PC-3 (cell line): ENCODE results near the gene RAPGEF4. TPM values are rescaled to one million over a fixed set of nuclear protein-coding genes. Genes with fewer than 3 reads are reported as not detected.

Experiments used
- ATAC-seq: fragments of 200-7000 bp; cut with Tn5 transposase; 2 replicates; pipeline ENCODE4 v1.9.1; 2020; ENCODE audit warnings: mild to moderate bottlenecking, moderate library complexity
- BruUV-seq: library from RNA; stranded (reverse); fragments of 400-500 nt; replicated peaks from 2 replicates; lab custom pipeline; 2021; lab: Mats Ljungman, UMichigan
- CTCF ChIA-PET: fragments of 300-600 bp; sonication (Branson Sonifier 250); formaldehyde crosslinking; loops from one replicate; lab custom pipeline; 2022; ENCODE audit warnings: antibody characterized with exemption; lab: Charles Lee
- POLR2A ChIA-PET: fragments of 300-600 bp; sonication (Branson Sonifier 250); formaldehyde crosslinking; loops from one replicate; lab custom pipeline; 2022; ENCODE audit warnings: antibody characterized with exemption; ENCODE audit not compliant: unreplicated experiment; lab: Charles Lee
- DNase-seq: peaks from one replicate; pipeline ENCODE4 v3.0.0-alpha.2; 2015
- H2AFZ ChIP-seq: fragments of 300-600 bp; sonication (generic); 2 replicates; pipeline ENCODE4 v1.6.0; 2016; ENCODE audit warnings: antibody characterized with exemption, low read length
- H3F3A ChIP-seq: fragments of 300-600 bp; sonication (generic); one replicate; pipeline ENCODE4 v1.6.0; 2017; ENCODE audit warnings: antibody characterized with exemption, low read length, control low read depth, mild to moderate bottlenecking; ENCODE audit not compliant: unreplicated experiment
- H3K27ac ChIP-seq: fragments of 300-600 bp; sonication (generic); 2 replicates; pipeline ENCODE4 v1.5.1; 2016; ENCODE audit warnings: mild to moderate bottlenecking, low read length
- H3K27me3 ChIP-seq: fragments of 300-600 bp; sonication (generic); 2 replicates; pipeline ENCODE4 v1.6.1; 2016; ENCODE audit warnings: low read length, mixed read lengths
- H3K36me3 ChIP-seq: fragments of 300-600 bp; sonication (generic); 2 replicates; pipeline ENCODE4 v1.6.1; 2016; ENCODE audit warnings: low read depth, mixed run types, low read length, mixed read lengths
- H3K4me1 ChIP-seq: fragments of 300-600 bp; sonication (generic); 2 replicates; pipeline ENCODE4 v1.5.1; 2016; ENCODE audit warnings: low read length; ENCODE audit not compliant: insufficient read depth
- H3K4me2 ChIP-seq: fragments of 300-600 bp; sonication (generic); 2 replicates; pipeline ENCODE4 v1.6.0; 2016; ENCODE audit warnings: low read length
- H3K4me3 ChIP-seq: fragments of 300-600 bp; sonication (generic); 2 replicates; pipeline ENCODE4 v1.5.1; 2016; ENCODE audit warnings: mild to moderate bottlenecking, low read length, mixed read lengths
- H3K79me2 ChIP-seq: fragments of 300-600 bp; sonication (generic); 2 replicates; pipeline ENCODE4 v1.6.1; 2017; ENCODE audit warnings: low read length, mixed read lengths
- H3K9ac ChIP-seq: fragments of 300-600 bp; sonication (generic); 2 replicates; pipeline ENCODE4 v1.6.0; 2016; ENCODE audit warnings: mild to moderate bottlenecking, low read length
- H3K9me2 ChIP-seq: fragments of 300-600 bp; sonication (generic); replicated peaks from 2 replicates; pipeline ENCODE4 v1.6.1; 2016; ENCODE audit warnings: mixed run types, low read length, mixed read lengths
- H3K9me3 ChIP-seq: fragments of 300-600 bp; sonication (generic); 2 replicates; pipeline ENCODE4 v1.6.1; 2016; ENCODE audit warnings: low read length, mixed read lengths
- H4K20me1 ChIP-seq: fragments of 300-600 bp; sonication (generic); 2 replicates; pipeline ENCODE4 v1.6.1; 2016; ENCODE audit warnings: low read length, mixed read lengths
- CTCF ChIP-seq: fragments of 300-600 bp; sonication (generic); conservative IDR thresholded peaks from 2 replicates; pipeline ENCODE4 v1.5.1; 2017; ENCODE audit warnings: antibody characterized with exemption, low read depth, mild to moderate bottlenecking, low read length
- EZH2 ChIP-seq: fragments of 300-600 bp; sonication (generic); IDR thresholded peaks from one replicate; pipeline ENCODE4 v1.6.1; 2017; ENCODE audit warnings: antibody characterized with exemption, mild to moderate bottlenecking, low read length; ENCODE audit not compliant: unreplicated experiment
- EZH2phosphoT487 ChIP-seq: fragments of 300-600 bp; sonication (generic); IDR thresholded peaks from 2 replicates; pipeline ENCODE4 v1.6.1; 2018; ENCODE audit warnings: mild to moderate bottlenecking, antibody characterized with exemption, low read length, borderline replicate concordance
- intact Hi-C: fragments of 100-400 bp; cut with micrococcal nuclease; formaldehyde crosslinking; loops from 2 replicates; pipeline ENCODE4 v1.9.0; 2023
- total RNA-seq: library from RNA; depleted of rRNA; stranded (reverse); fragments of >200 nt; gene quantifications from 2 replicates; pipeline ENCODE4 v1.2.3, GENCODE V29; 2014

The RAPGEF4 gene
- total RNA-seq, 1 experiment from 2014 or later = 0.87 TPM

DNA sequence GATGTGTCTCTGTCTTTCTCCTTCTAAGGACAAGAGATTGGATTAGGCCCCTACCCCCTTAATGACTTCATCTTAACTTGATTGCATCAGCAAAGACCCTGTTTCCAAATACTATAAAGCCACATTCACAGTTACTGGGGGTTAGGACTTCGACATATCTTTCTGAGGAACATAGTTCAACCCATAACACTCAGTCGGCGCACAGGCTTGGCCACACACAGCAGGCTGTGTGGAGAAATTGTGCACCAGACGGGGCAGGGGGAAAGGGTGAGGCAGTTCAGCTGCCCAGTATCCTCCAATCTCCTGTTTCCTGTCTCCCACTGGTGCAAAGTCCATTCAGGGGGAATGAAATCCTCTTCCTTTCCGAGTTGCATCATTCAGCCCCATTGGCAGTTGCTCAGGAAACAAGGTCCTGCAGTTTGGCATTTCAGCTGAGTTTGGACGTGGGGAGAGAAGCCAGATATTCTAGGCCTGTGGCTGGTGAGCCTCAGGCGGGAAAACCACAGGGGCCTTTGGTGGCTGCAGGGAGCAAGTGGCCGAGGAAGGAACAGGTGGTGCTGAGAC lies 9.4 kb upstream of the RAPGEF4 start:
- ATAC-seq = no peak

GRCh38 chr2:172730411-172730810 lies 5.2 kb upstream of the RAPGEF4 start:
- no peak overlapping the region for H3K27ac ChIP-seq
- no peak overlapping the region for H3K4me3 ChIP-seq
- H2AFZ ChIP-seq = no peak overlapping the region
- intact Hi-C loops = no loop called here
- no peak overlapping the region for H3K9ac ChIP-seq
- no peaks in the 10 kb centered on the region for H3K9me3 ChIP-seq
- H3K36me3 ChIP-seq = no peaks in the 10 kb centered on the region
- H3K9me2 ChIP-seq = no peaks in the 10 kb centered on the region
- H3K4me2 ChIP-seq = no peak overlapping the region
- ChIA-PET POLR2A (no interaction called here), CTCF (no interaction called here)
- no peaks in the 10 kb centered on the region for H4K20me1 ChIP-seq
- no peaks in the 10 kb centered on the region for H3K4me1 ChIP-seq
- TF ChIP-seq EZH2phosphoT487 = no peak
- no peak for TF ChIP-seq EZH2
- no peak for TF ChIP-seq CTCF
- ATAC-seq = no peak
- BruUV-seq = no TSS peak
- DNase-seq = no peak
- no peaks in the 10 kb centered on the region for H3F3A ChIP-seq
- no peaks in the 10 kb centered on the region for H3K27me3 ChIP-seq
- H3K79me2 ChIP-seq = no peaks in the 10 kb centered on the region

More for the DNA sequence above, 9.4 kb upstream of the RAPGEF4 start:
- no peak overlapping the region for H3K4me3 ChIP-seq
- no peaks in the 10 kb centered on the region for H3F3A ChIP-seq
- no peaks in the 10 kb centered on the region for H4K20me1 ChIP-seq
- H3K9me3 ChIP-seq = no peaks in the 10 kb centered on the region
- DNase-seq = no peak
- CTCF ChIA-PET = no interaction called here
- H3K4me2 ChIP-seq = no peak overlapping the region
- H3K27me3 ChIP-seq = no peaks in the 10 kb centered on the region
- no peak overlapping the region for H3K27ac ChIP-seq
- H3K79me2 ChIP-seq = no peaks in the 10 kb centered on the region
- TF ChIP-seq EZH2 (no peak), CTCF (no peak), EZH2phosphoT487 (no peak)
- POLR2A ChIA-PET = no interaction called here
- no peaks in the 10 kb centered on the region for H3K36me3 ChIP-seq
- no peaks in the 10 kb centered on the region for H3K9me2 ChIP-seq
- H3K9ac ChIP-seq = no peak overlapping the region
- no peaks in the 10 kb centered on the region for H3K4me1 ChIP-seq
- H2AFZ ChIP-seq = no peak overlapping the region
- no TSS peak for BruUV-seq
- intact Hi-C loops = no loop called here

- BruUV-seq = no TSS peak
- H3K9me3 ChIP-seq = no peaks in the 10 kb centered on the region
- no peaks in the 10 kb centered on the region for H4K20me1 ChIP-seq
- peak overlapping the region; percentile 86 for H3K4me2 ChIP-seq
- ATAC-seq (peak; percentile 11), DNase-seq (no peak)
- no peaks in the 10 kb centered on the region for H3K79me2 ChIP-seq
- H3F3A ChIP-seq = no peaks in the 10 kb centered on the region
- CTCF ChIA-PET = no interaction called here
- peak overlapping the region; percentile 86 for H2AFZ ChIP-seq
- H3K4me1 ChIP-seq = no peaks in the 10 kb centered on the region
- H3K36me3 ChIP-seq = no peaks in the 10 kb centered on the region
- TF ChIP-seq EZH2 = no peak
- no peak for TF ChIP-seq CTCF
- no peak for TF ChIP-seq EZH2phosphoT487
- intact Hi-C loops = no loop called here
- no peak overlapping the region for H3K27ac ChIP-seq
- H3K27me3 ChIP-seq = peaks cover 9% of the 10 kb centered on the region; the same call in 1 of the 2 replicates
- H3K4me3 ChIP-seq = peak overlapping the region; percentile 70
- POLR2A ChIA-PET = no interaction called here
- no peaks in the 10 kb centered on the region for H3K9me2 ChIP-seq
- H3K9ac ChIP-seq = no peak overlapping the region
Observed at GRCh38 chr2:172734711-172735581, 699 bp upstream of the RAPGEF4 start.
